B cell (primary cell): Measurements from ENCODE around the gene NHLRC3.

Experiments
- EZH2 ChIP-seq: IDR thresholded peaks from 2 replicates; pipeline ENCODE4 v1.6.1; 2012; ENCODE audit warnings: borderline replicate concordance, low read depth, mild to moderate bottlenecking, moderate library complexity, low read length; ENCODE audit not compliant: insufficient read depth, poor library complexity, severe bottlenecking
- TF ChIP-seq, protein P1 (sequence below): fragments of 200-600 bp; IDR thresholded peaks from one replicate; pipeline ENCODE4 v1.8.0; 2022; ENCODE audit warnings: antibody characterized with exemption, mild to moderate bottlenecking

DNA sequence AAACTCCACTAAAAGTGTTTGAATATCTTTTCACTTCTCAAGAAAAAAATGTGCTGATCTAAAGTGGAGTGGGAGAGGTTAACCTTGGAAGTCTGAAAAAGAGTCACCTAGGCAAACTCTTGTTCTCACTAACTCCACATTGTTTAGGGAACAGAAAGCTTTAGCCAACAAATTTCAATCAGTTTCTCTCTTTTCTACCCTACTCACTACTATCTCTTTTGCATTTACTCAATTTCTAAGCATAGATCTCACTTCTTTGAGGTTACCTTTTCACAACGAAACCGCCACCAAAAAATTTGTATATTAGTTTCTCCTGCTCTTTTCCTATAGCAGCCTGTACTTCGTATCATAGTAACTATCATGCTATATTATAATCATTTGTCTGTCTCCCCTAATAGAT is 6.3 kb downstream of the NHLRC3 start:
- TF ChIP-seq EZH2: no peak
- TF ChIP-seq, protein P1, sequence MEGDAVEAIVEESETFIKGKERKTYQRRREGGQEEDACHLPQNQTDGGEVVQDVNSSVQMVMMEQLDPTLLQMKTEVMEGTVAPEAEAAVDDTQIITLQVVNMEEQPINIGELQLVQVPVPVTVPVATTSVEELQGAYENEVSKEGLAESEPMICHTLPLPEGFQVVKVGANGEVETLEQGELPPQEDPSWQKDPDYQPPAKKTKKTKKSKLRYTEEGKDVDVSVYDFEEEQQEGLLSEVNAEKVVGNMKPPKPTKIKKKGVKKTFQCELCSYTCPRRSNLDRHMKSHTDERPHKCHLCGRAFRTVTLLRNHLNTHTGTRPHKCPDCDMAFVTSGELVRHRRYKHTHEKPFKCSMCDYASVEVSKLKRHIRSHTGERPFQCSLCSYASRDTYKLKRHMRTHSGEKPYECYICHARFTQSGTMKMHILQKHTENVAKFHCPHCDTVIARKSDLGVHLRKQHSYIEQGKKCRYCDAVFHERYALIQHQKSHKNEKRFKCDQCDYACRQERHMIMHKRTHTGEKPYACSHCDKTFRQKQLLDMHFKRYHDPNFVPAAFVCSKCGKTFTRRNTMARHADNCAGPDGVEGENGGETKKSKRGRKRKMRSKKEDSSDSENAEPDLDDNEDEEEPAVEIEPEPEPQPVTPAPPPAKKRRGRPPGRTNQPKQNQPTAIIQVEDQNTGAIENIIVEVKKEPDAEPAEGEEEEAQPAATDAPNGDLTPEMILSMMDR: no peak
